ENCODE data around the gene GPC5. TPM values are rescaled to one million over a fixed set of nuclear protein-coding genes. Genes with fewer than 3 reads are reported as not detected.

The GPC5 gene
- total RNA-seq, 2 donors from 2014 or later, result 0.22 to 0.51 TPM

DNA sequence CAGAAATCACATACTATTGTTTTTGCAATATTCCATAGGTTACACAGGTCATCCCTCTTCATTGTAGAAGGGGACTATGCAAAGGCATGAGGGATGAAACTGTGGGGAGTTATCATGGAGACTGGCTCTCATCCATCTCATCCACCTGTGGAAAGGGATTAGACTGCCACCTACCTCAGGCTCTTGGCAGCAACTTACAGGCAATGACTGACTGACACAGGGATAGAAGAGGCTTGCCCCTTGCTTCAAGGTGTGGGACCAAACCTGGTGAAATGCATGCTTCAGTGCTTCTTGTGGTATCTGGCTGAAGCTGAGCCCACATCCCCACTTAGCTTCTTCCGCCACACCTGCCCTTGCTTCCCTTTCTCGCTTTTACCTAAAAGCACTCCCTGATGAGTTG lies 341.3 kb downstream of the GPC5 start:
- Histone ChIP-seq H3K36me3 (ENCODE audit: control insufficient read depth, insufficient read depth, low read length) (no peaks in the 10 kb centered on the region), H3K4me3 (ENCODE audit: low read length) (no peak overlapping the region), H3K9me3 (ENCODE audit: control insufficient read depth, low read length) (no peaks in the 10 kb centered on the region), H3K4me1 (ENCODE audit: control insufficient read depth, insufficient read depth, low read length) (no peaks in the 10 kb centered on the region), H3K27me3 (ENCODE audit: control insufficient read depth, insufficient read depth, low read length, poor library complexity, severe bottlenecking) (no peaks in the 10 kb centered on the region), H3K9ac (ENCODE audit: extremely low read depth, low read length, poor library complexity, severe bottlenecking) (no peak overlapping the region), H3K27ac (ENCODE audit: low read depth, low read length) (no peak overlapping the region)
- H3K36me3 Mint-ChIP-seq (ENCODE audit: low read depth), result no peaks in the 10 kb centered on the region
- DNase-seq, result peak; percentile 70
- peaks cover 4% of the 10 kb centered on the region for H3K4me1 Mint-ChIP-seq
- H3K27ac Mint-ChIP-seq, result no peak overlapping the region
- no peaks in the 10 kb centered on the region for H3K27me3 Mint-ChIP-seq (ENCODE audit: insufficient read depth)
- no peak overlapping the region for H3K4me3 Mint-ChIP-seq
- 86 to 93% methylated on average over 1 to 2 of the region's 2 CpGs for WGBS, 2 experiments (ENCODE audit: insufficient coverage in 1 of 2, insufficient read length in 1 of 2)
- TF ChIP-seq, protein P1, sequence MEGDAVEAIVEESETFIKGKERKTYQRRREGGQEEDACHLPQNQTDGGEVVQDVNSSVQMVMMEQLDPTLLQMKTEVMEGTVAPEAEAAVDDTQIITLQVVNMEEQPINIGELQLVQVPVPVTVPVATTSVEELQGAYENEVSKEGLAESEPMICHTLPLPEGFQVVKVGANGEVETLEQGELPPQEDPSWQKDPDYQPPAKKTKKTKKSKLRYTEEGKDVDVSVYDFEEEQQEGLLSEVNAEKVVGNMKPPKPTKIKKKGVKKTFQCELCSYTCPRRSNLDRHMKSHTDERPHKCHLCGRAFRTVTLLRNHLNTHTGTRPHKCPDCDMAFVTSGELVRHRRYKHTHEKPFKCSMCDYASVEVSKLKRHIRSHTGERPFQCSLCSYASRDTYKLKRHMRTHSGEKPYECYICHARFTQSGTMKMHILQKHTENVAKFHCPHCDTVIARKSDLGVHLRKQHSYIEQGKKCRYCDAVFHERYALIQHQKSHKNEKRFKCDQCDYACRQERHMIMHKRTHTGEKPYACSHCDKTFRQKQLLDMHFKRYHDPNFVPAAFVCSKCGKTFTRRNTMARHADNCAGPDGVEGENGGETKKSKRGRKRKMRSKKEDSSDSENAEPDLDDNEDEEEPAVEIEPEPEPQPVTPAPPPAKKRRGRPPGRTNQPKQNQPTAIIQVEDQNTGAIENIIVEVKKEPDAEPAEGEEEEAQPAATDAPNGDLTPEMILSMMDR (conservative IDR thresholded peaks at IDR 0.05), result peak; percentile 59
- H3K9me3 Mint-ChIP-seq, result peaks cover 4% of the 10 kb centered on the region

DNA sequence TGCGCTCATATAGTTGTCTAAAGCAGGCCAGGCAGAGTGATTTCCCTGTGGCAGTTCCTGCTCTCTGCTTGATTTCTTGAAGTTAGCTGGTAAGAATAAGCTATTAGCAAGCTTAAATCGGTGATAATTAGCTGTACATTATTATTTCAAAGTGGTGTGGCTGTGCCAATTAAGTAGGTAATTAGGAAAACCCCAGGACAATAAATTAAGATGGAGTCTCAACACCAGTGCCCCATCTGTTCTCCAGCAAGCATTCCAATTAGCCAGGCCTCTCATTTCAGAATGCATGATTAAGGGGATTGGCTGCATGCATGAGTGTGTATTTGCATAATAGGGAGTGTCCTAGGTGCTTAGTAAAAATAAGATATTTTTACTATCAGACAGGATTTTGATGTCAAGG lies 342.3 kb downstream of the GPC5 start:
- Histone ChIP-seq H3K27me3 (ENCODE audit: control insufficient read depth, insufficient read depth, low read length, poor library complexity, severe bottlenecking) (no peaks in the 10 kb centered on the region), H3K4me3 (ENCODE audit: low read length) (no peak overlapping the region), H3K9ac (ENCODE audit: extremely low read depth, low read length, poor library complexity, severe bottlenecking) (no peak overlapping the region), H3K9me3 (ENCODE audit: control insufficient read depth, low read length) (no peaks in the 10 kb centered on the region), H3K27ac (ENCODE audit: low read depth, low read length) (no peak overlapping the region), H3K4me1 (ENCODE audit: control insufficient read depth, insufficient read depth, low read length) (no peaks in the 10 kb centered on the region), H3K36me3 (ENCODE audit: control insufficient read depth, insufficient read depth, low read length) (no peaks in the 10 kb centered on the region)
- Mint-ChIP-seq H3K4me1 (peaks cover 4% of the 10 kb centered on the region), H3K27me3 (ENCODE audit: insufficient read depth) (no peaks in the 10 kb centered on the region), H3K36me3 (ENCODE audit: low read depth) (no peaks in the 10 kb centered on the region), H3K4me3 (no peak overlapping the region), H3K9me3 (peaks cover 4% of the 10 kb centered on the region), H3K27ac (no peak overlapping the region)
- WGBS, 2 experiments (ENCODE audit: insufficient coverage in 1 of 2, insufficient read length in 1 of 2), result 85% methylated on average over 2 of the region's 2 CpGs; no CpG with 5 or more reads in 1 of the 2 experiments
- DNase-seq, result no peak
- TF ChIP-seq, protein P1 (conservative IDR thresholded peaks at IDR 0.05), result no peak

DNA sequence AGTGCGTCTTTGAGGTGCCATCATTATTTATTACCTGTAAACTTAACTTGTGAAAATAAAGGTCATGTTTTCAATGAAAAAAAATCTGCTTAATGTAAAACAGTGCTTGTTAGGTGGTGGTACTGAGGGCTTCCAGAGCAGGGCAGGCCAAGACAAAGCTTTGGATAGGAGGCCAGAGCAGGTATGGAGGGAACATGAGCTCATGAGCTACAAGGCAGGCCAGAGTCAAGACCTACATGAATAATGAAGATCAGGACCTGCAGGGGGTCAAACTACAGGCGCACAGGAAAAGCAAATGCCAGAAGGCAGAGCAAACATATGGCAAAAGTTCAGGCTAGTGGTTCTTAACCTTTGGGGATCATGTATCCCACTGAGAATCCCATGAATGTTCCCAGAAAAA lies 343.5 kb downstream of the GPC5 start:
- Mint-ChIP-seq H3K9me3 (peaks cover 4% of the 10 kb centered on the region), H3K27me3 (ENCODE audit: insufficient read depth) (no peaks in the 10 kb centered on the region), H3K36me3 (ENCODE audit: low read depth) (no peaks in the 10 kb centered on the region), H3K27ac (peak overlapping the region; percentile 80), H3K4me3 (no peak overlapping the region), H3K4me1 (peaks cover 4% of the 10 kb centered on the region)
- no peaks in the 10 kb centered on the region for H3K4me1 ChIP-seq (ENCODE audit: control insufficient read depth, insufficient read depth, low read length)
- H3K36me3 ChIP-seq (ENCODE audit: control insufficient read depth, insufficient read depth, low read length), result no peaks in the 10 kb centered on the region
- WGBS, 2 experiments (ENCODE audit: insufficient coverage in 1 of 2, insufficient read length in 1 of 2), result 87 to 88% methylated on average over 1 to 2 of the region's 2 CpGs
- H3K27me3 ChIP-seq (ENCODE audit: control insufficient read depth, insufficient read depth, low read length, poor library complexity, severe bottlenecking), result no peaks in the 10 kb centered on the region
- no peak overlapping the region for H3K9ac ChIP-seq (ENCODE audit: extremely low read depth, low read length, poor library complexity, severe bottlenecking)
- no peak for DNase-seq
- no peak overlapping the region for H3K4me3 ChIP-seq (ENCODE audit: low read length)
- no peak overlapping the region for H3K27ac ChIP-seq (ENCODE audit: low read depth, low read length)
- no peaks in the 10 kb centered on the region for H3K9me3 ChIP-seq (ENCODE audit: control insufficient read depth, low read length)
- TF ChIP-seq, protein P1 (conservative IDR thresholded peaks at IDR 0.05), result no peak
